ENCODE measurements around the gene KRT2. TPM values are rescaled to one million over a fixed set of nuclear protein-coding genes. Genes with fewer than 3 reads are reported as not detected.

KRT2 gene
- total and polyA plus RNA-seq, 2 donors (not counting 1 experiment from before 2014, with no cell fraction given) = 0.04 TPM; not detected in 1

DNA sequence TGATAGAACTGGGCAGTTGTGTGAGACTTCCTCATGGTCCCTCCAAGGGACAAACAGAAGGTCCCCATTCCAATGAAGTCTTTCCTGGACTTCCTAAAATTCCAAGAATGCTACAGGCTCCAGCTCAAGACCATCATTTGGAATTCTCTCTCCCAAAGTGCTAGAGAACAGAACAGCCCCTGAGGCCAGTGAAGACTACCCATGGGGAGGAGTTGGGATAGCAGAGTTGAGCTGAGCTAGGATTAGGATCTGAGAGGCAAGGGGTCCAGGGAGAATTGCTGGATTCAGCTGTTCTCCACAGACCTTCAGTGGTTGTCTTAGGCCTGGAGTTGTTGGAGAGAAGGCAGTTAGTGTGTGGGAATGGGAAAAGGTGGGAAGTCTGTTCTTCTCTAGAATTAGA, 17.4 kb upstream of the KRT2 start:
- Histone ChIP-seq H3K36me3 (replicated peaks in 1 of 2; ENCODE audit: control extremely low read depth in 1 of 2, control insufficient read depth in 1 of 2, extremely low read depth in 1 of 2, insufficient read depth in 2 of 2, low read length in 1 of 2) (no peaks in the 10 kb centered on the region), H3K4me2 (replicated peaks; ENCODE audit: low read depth, low read length, poor library complexity, severe bottlenecking) (no peak overlapping the region), H4K20me1 (ENCODE audit: control insufficient read depth, insufficient read depth, low read length, poor library complexity, severe bottlenecking) (no peaks in the 10 kb centered on the region), H2AFZ (ENCODE audit: insufficient read depth, low read depth, low read length, poor library complexity, severe bottlenecking) (no peak overlapping the region), H3K27ac (ENCODE audit: low read length in 2 of 2) (no peak overlapping the region), H3K27me3 (replicated peaks in 1 of 4; ENCODE audit: control extremely low read depth in 1 of 4, control insufficient read depth in 3 of 4, insufficient read depth in 4 of 4, low read length in 3 of 4) (peaks cover 0 to 5% (median 0%) of the 10 kb centered on the region in 4 experiments), H3K4me1 (ENCODE audit: control insufficient read depth in 2 of 2, insufficient read depth in 2 of 2, low read length in 2 of 2) (no peaks in the 10 kb centered on the region), H3K9ac (ENCODE audit: low read length) (no peak overlapping the region), H3K4me3 (ENCODE audit: control extremely low read depth in 1 of 5, extremely low read depth in 1 of 5, insufficient read depth in 1 of 5, low read depth in 2 of 5, low read length in 4 of 5) (no peak overlapping the region), H3K9me3 (ENCODE audit: control extremely low read depth in 1 of 3, control insufficient read depth in 2 of 3, insufficient read depth in 1 of 3, low read length in 2 of 3) (no peaks in the 10 kb centered on the region), H3K79me2 (ENCODE audit: control insufficient read depth, insufficient read depth, low read length) (no peaks in the 10 kb centered on the region)
- intact Hi-C loops (cut with micrococcal nuclease) = no loop called here
- DNase-seq (no peak), ATAC-seq (ENCODE audit: low read depth) (no peak)
- TF ChIP-seq EZH2 (IDR thresholded peaks at IDR 0.05; ENCODE audit: borderline replicate concordance, insufficient read depth, low read depth, low read length, poor library complexity, severe bottlenecking) = no peak
- TF ChIP-seq, protein P1, sequence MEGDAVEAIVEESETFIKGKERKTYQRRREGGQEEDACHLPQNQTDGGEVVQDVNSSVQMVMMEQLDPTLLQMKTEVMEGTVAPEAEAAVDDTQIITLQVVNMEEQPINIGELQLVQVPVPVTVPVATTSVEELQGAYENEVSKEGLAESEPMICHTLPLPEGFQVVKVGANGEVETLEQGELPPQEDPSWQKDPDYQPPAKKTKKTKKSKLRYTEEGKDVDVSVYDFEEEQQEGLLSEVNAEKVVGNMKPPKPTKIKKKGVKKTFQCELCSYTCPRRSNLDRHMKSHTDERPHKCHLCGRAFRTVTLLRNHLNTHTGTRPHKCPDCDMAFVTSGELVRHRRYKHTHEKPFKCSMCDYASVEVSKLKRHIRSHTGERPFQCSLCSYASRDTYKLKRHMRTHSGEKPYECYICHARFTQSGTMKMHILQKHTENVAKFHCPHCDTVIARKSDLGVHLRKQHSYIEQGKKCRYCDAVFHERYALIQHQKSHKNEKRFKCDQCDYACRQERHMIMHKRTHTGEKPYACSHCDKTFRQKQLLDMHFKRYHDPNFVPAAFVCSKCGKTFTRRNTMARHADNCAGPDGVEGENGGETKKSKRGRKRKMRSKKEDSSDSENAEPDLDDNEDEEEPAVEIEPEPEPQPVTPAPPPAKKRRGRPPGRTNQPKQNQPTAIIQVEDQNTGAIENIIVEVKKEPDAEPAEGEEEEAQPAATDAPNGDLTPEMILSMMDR (IDR thresholded peaks at IDR 0.05) = no peak
- CTCF ChIA-PET = no interaction called here
- no peak overlapping the region for H3K4me3 Mint-ChIP-seq
- POLR2A ChIA-PET = no interaction called here
- no peaks in the 10 kb centered on the region for H3K4me1 Mint-ChIP-seq
- H3K27ac Mint-ChIP-seq = no peak overlapping the region
- H3K9me3 Mint-ChIP-seq (ENCODE audit: insufficient read depth) = no peaks in the 10 kb centered on the region
- peaks cover 17% of the 10 kb centered on the region for H3K27me3 Mint-ChIP-seq

DNA sequence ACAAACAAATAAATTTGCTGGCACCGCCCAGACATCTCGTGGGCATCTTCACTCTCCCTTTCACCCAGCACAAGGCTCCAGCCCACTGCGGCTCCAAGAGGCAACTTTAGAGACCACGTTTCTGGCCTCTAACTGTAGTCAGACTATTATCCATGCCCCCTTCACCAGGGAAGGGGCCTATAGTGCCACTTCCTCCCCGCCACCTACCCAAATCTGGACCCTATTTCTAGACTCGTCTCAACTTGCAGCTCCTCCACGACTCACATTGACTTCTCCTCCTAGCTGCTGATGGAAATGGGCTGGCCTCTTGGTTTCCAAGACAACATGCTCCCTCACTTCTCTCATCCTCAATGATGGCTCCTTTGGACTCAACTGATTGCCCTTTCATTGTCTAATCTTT, 15.9 kb upstream of the KRT2 start:
- H2AFZ ChIP-seq (ENCODE audit: insufficient read depth, low read depth, low read length, poor library complexity, severe bottlenecking) = no peak overlapping the region

More for the DNA sequence above, 15.9 kb upstream of the KRT2 start:
- Mint-ChIP-seq H3K27me3 (peaks cover 20% of the 10 kb centered on the region), H3K4me3 (no peak overlapping the region), H3K9me3 (ENCODE audit: insufficient read depth) (no peaks in the 10 kb centered on the region), H3K27ac (no peak overlapping the region), H3K4me1 (no peaks in the 10 kb centered on the region)
- no peak overlapping the region for H3K4me3 ChIP-seq (ENCODE audit: control extremely low read depth in 1 of 5, extremely low read depth in 1 of 5, insufficient read depth in 1 of 5, low read depth in 2 of 5, low read length in 4 of 5)
- H3K79me2 ChIP-seq (ENCODE audit: control insufficient read depth, insufficient read depth, low read length) = no peaks in the 10 kb centered on the region
- H3K9ac ChIP-seq (ENCODE audit: low read length) = no peak overlapping the region
- no peak overlapping the region for H3K4me2 ChIP-seq (replicated peaks; ENCODE audit: low read depth, low read length, poor library complexity, severe bottlenecking)
- TF ChIP-seq EZH2 (IDR thresholded peaks at IDR 0.05; ENCODE audit: borderline replicate concordance, insufficient read depth, low read depth, low read length, poor library complexity, severe bottlenecking) = no peak
- TF ChIP-seq, protein P1 (IDR thresholded peaks at IDR 0.05) = no peak
- H3K4me1 ChIP-seq (ENCODE audit: control insufficient read depth in 2 of 2, insufficient read depth in 2 of 2, low read length in 2 of 2) = no peaks in the 10 kb centered on the region
- ChIA-PET POLR2A (no interaction called here), CTCF (no interaction called here)
- intact Hi-C loops (cut with micrococcal nuclease) = no loop called here
- DNase-seq (no peak), ATAC-seq (ENCODE audit: low read depth) (no peak)
- no peak overlapping the region for H3K27ac ChIP-seq (ENCODE audit: low read length in 2 of 2)
- no peaks in the 10 kb centered on the region for H3K9me3 ChIP-seq (ENCODE audit: control extremely low read depth in 1 of 3, control insufficient read depth in 2 of 3, insufficient read depth in 1 of 3, low read length in 2 of 3)
- WGBS (ENCODE audit: insufficient coverage) = 87% methylated on average over 7 of the region's 7 CpGs
- no peaks in the 10 kb centered on the region for H3K36me3 ChIP-seq (replicated peaks in 1 of 2; ENCODE audit: control extremely low read depth in 1 of 2, control insufficient read depth in 1 of 2, extremely low read depth in 1 of 2, insufficient read depth in 2 of 2, low read length in 1 of 2)
- H4K20me1 ChIP-seq (ENCODE audit: control insufficient read depth, insufficient read depth, low read length, poor library complexity, severe bottlenecking) = no peaks in the 10 kb centered on the region
- peaks cover 0 to 5% (median 0%) of the 10 kb centered on the region in 4 experiments for H3K27me3 ChIP-seq (replicated peaks in 1 of 4; ENCODE audit: control extremely low read depth in 1 of 4, control insufficient read depth in 3 of 4, insufficient read depth in 4 of 4, low read length in 3 of 4)

All from B cell (primary cell).